H54 (cell line): Measurements from ENCODE around the gene ACSF3.

ENCODE experiments used
- DNase-seq: peaks from one replicate; pipeline ENCODE4 v3.0.0; 2011; ENCODE audit warnings: low spot score, mixed read lengths; ENCODE audit not compliant: insufficient read length
- FAIRE-seq: peaks from 3 replicates; lab custom pipeline; 2011; peaks lifted over from hg19 to GRCh38; lab: Jason Lieb, UNC
- POLR2A ChIP-seq: IDR thresholded peaks from 2 replicates; pipeline ENCODE4 v1.6.1; 2011; ENCODE audit warnings: low read depth, mild to moderate bottlenecking, low read length

Gene ACSF3

DNA sequence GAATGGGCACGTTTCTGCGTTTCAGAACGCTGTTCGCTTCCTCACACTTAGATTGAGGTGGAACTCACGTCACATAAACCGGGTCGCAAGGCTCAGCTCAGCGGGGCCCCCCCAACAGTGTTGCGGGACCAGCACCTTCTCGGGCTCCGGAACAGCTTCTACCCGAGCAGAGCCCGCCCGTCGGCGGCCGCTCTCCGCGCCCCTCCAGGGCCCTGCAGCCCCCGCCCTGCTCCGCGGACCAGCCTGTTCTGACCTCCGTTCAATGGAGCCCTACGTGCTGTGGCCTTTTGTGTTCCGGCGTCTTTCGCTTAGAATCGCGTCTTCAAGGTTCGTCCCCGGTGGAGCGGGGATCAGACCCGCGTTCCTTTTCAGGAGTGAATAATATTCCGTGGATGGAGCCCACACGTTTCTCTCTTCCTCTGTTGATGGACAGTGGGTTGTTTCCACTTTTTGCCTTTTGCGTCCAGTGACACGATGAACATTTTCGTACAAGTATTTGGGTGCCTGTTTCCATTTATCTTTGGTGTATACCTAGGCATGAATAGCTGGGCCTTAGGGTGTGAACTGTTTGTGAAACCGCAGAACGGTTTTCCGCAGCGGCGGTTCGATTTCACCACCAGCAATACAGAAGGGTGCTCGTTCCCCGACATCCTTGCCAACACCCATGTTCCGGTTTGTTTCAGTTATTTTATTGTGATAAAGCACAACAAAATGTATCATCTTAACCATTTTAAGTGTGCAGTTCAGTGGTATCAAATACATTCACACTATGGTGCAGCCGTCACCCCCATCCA is 109.0 kb downstream of the ACSF3 start:
- no peak for FAIRE-seq
- no peak for TF ChIP-seq POLR2A

More for the DNA sequence above, 109.0 kb downstream of the ACSF3 start:
- DNase-seq, result no peak
